ENCODE results near the gene GALNT15. TPM values are rescaled to one million over a fixed set of nuclear protein-coding genes. Genes with fewer than 3 reads are reported as not detected.

Gene GALNT15
- total RNA-seq, 4 donors from 2014 or later, result 75.4 to 297 (median 134) TPM

DNA sequence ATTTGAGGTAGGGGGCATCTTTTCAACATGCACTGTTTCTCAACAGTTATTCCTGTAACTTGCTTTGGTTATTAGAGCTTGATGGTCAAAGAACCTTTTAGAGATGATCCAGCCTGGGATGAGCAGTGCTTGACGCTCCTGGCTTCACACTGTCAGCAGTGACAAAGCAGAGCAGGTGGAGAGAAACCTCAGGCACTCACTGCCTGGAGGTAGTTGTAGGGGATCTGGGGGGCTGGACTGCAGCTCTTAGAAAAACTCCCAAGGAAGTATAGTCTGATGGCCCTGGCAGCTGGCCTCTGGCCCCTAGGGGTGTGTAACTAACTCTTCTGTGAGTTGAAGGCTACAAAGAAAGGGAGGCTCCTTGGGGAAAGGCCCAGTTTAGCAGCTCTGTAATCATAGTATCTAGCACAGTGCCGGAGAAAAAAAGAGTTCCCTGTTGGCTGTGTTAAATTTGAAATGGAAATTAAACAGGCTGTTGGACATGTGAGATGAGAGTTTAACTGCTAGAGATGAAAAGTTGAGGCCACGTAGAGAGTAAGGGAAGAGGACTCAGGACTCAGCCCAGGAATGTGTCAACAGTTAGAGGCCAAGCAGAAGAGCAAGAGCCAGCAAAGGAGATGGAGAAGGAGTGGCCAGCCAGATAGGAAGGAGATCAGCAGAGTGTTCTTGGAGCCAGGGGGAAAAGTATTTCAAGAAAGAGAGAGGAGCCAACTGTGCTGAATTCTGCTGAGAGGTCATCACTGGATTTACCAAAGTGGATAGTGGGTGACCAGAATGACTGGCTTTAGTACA lies 104.7 kb downstream of the GALNT15 start:
- Histone ChIP-seq H3K9me3 (no peaks in the 10 kb centered on the region), H3K4me3 (no peak overlapping the region), H3K36me3 (peaks cover 0 to 34% of the 10 kb centered on the region in 2 donors), H3K4me1 (peaks cover 0 to 19% (median 2%) of the 10 kb centered on the region in 3 donors), H3K27ac (peak overlapping the region in 3 of 4 donors; percentile 47 to 75 (median 53)), H3K27me3 (no peaks in the 10 kb centered on the region)
- WGBS, 2 donors (ENCODE audit: low coverage in 1 of 2), result 23 to 33% methylated on average over 2 of the region's 3 CpGs
- peak; percentile 78 for ATAC-seq
- TF ChIP-seq EP300 (IDR thresholded peaks at IDR 0.05) (no peak), POLR2AphosphoS5 (IDR thresholded peaks at IDR 0.05) (no peak), POLR2A (IDR thresholded peaks at IDR 0.05) (no peak), CTCF (IDR thresholded peaks at IDR 0.05) (no peak)

DNA sequence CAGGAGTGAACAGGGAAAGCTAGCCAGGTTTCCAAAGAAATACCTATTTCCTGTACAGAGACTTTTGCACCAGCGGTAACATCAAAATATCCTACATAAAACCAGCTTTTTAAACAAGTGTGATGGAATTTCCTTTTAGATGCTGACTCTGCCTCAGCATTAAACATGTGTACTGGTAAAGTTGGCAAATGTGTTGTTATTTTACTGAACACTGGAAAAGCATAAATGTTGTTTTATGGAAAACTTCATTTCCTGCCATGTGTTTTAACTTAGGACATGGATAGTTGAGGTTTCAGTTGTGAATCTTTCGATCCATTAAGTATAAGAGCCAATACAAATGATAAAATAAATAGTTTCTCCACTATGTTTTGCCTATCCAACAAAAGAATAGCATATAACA lies 106.2 kb downstream of the GALNT15 start:
- TF ChIP-seq CTCF (IDR thresholded peaks at IDR 0.05), result no peak
- no peak for TF ChIP-seq POLR2A (IDR thresholded peaks at IDR 0.05)
- TF ChIP-seq POLR2AphosphoS5 (IDR thresholded peaks at IDR 0.05), result no peak
- TF ChIP-seq EP300 (IDR thresholded peaks at IDR 0.05), result no peak
- Histone ChIP-seq H3K27me3 (no peaks in the 10 kb centered on the region), H3K27ac (no peak overlapping the region), H3K9me3 (no peaks in the 10 kb centered on the region), H3K4me3 (no peak overlapping the region), H3K36me3 (peaks cover 0 to 37% of the 10 kb centered on the region in 2 donors), H3K4me1 (peaks cover 0 to 19% (median 2%) of the 10 kb centered on the region in 3 donors)
- 83 to 86% methylated on average over 2 of the region's 2 CpGs for WGBS, 2 donors (ENCODE audit: low coverage in 1 of 2)
- ATAC-seq, result no peak

Other genes starting within 250 kb of the GALNT15 start
- 10 to 100 TPM; 31.4 to 40.0 (median 36.8) TPM for gene DPH3, start 90.3 kb downstream of the GALNT15 start, total RNA-seq
- gene OXNAD1, start 90.5 kb downstream of the GALNT15 start, total RNA-seq, result 10 to 100 TPM; 10.2 to 13.2 (median 12.4) TPM